Measurements from ENCODE around the gene CD244.

CD244 gene

GRCh38 chr1:160844447-160845232, 18.0 kb downstream of the CD244 start:
- DNase-seq: no peak

GRCh38 chr1:160841079-160841478, 21.6 kb downstream of the CD244 start:
- no peak for DNase-seq

GRCh38 chr1:160839746-160840145, 22.9 kb downstream of the CD244 start:
- DNase-seq: no peak

- DNase-seq: no peak
These were observed 23.8 kb downstream of the CD244 start for GRCh38 chr1:160838888-160839287.

DNA sequence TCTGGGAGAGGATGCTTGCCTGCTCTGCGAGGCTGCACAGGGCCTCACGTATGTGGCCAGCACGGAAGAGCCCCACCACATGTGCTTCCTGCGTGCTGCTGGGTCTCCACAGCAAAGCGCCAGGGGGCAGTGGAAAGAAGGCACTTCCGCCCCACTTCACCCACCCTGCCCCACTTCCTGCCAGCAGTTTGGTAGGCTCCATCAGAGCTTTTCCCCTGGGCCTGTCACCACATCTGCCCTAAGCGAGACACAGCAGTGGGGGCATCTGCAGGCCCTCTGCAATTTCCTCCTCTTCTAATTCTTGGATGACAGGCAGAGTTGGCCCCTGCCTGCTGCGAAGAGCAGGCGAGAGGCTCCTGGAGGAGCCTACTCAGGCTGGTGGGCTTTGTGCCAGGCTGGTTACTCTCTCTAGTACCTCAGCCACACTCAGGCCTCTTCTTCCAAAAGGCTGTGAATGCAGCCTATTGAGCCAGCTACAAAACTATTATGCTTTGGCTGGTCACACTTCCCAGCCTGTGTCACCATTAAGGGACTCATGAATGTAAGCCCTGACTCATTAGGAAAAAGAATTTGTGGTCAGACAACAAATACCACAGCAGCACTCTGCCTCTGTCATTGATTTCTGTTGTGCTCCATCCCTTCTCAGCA, 25.0 kb downstream of the CD244 start:
- DNase-seq: peak; percentile 47

DNA sequence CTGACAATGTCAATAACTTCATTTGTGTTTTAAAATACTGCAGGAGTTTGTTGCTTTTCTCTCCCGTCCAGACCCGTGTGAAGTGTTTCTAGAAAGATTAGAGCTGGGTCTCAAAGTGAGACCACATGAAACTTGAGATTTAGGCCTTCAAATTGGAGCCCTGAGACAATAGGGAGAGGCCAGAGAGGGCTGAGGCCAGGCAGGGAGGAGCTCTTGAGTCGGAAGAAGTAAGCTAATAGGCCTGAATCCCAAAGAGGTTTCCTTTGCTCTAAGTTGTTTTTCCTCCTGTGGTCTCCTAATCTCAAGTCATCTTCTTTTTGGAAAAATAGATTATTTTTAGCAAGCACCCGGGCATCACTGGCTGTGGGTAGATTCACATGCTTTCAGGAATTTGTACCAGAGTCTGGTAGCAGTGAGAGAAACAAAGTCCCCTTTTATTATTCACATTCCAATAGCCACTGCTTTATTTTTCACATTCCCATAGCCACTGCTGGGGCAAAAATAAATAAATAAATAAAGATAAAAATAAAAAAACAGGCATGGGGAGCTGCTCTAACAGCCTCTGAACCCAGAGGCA, 25.6 kb downstream of the CD244 start:
- DNase-seq: no peak

DNA sequence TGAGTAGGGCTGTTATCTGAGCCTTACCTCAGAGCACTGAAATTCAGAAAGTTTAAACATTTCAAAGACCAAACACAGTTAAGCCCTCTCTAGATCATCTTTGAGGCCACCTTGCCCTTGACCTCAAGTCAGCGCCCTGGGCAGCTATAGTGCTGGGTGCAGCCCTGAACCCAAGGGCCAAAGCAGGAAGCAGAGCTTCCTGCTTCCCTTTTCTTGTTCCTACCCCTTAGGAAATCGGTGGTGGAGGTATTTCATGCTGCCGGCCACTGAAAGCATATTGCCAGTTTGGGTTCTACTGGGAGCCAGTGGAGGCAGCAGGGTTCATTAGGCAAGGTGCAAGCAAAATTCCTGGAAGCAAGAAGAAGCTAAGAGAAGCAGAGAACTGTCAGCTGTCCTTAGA, 26.1 kb downstream of the CD244 start:
- no peak for DNase-seq

GRCh38 chr1:160835751-160836150, 26.9 kb downstream of the CD244 start:
- no peak for DNase-seq

DNA sequence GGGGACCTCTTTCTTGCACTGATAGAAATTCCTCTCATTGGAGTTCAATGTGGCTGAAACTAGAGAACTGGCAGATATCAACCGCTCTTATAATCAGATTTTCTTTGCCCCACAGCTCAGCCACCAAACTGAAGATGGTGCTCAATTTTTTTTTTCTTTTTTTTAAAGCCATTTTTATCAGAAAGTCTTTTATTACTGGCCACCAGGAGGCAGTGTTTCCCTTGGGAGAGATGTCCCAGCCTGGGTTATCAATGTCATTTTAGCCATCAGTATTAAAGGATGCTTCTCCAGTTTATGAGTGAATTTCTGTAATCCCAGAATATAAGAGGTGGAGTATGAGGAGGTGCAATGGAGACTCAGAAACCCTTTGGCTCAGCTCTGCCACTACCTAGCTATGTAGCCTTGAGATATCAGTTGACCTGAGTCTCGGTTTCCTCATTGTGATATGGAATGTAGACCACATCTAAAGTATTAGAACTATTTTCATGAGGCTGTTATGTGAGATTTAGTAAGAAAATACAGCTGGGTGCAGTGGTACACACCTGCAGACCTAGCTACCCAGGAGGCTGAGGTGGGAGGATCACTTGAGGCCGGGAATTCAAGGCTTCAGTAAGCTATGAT, 27.6 kb downstream of the CD244 start:
- peak; percentile 53 for DNase-seq

GRCh38 chr1:160830321-160831153, 32.1 kb downstream of the CD244 start:
- peak; percentile 61 for DNase-seq

DNA sequence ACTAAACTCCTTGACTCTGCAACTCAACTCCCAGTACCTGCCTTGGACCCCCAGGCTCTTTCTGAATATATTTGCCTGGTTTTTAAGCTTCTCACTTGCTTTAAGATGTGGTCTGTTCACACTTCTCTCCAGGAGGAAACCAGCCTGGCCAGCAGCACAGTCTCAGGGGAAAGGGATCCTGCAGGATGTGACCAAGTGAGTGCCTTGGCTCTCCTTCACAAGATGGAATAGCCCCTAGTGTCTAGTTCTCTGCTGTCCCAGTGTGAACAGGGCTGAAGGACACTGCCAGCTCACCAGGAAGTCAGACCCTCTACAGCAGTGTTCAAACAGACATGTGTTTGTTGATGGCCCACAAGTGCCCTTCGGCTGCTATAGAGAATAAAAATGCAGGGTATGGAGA, 32.9 kb downstream of the CD244 start:
- DNase-seq: peak; percentile 85

DNA sequence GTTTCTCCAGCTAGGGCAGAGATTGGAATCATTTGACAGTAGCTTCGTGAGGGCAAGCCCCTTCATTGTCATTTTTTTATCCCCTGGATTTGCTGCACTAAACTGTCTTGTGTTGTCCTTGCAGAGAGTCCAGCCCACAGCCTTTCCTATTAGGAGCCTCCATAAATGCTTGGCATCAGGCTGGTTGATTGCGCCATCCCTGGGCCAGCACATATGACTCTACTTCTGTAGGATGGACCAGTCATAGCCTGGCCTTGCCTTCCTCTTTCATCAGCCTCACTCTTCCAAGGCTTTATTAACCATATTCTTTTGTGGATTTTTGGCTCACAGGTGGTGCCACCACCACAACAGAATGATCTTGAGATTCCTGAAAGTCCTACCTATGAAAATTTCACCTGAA, 35.3 kb downstream of the CD244 start:
- no peak for DNase-seq

DNA sequence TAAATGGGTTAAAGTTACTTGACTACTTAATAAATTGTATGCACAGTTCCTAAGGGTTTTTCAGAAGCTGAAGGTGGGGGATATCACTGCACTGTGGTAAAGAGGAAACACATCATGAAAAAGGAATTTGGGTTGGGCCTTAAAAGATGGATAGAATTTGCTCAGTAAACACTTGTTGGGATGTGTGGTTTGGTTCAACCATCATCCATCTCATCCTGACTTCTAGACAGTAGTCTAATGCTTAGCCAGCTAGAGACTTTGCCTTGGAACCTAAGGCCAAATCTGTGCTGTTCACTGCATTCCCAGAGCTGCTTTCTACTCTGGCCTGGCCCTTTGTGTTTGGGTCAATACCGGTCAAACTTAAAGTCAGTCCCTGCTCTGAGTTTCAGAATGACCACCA, 36.1 kb downstream of the CD244 start:
- no peak for DNase-seq

DNA sequence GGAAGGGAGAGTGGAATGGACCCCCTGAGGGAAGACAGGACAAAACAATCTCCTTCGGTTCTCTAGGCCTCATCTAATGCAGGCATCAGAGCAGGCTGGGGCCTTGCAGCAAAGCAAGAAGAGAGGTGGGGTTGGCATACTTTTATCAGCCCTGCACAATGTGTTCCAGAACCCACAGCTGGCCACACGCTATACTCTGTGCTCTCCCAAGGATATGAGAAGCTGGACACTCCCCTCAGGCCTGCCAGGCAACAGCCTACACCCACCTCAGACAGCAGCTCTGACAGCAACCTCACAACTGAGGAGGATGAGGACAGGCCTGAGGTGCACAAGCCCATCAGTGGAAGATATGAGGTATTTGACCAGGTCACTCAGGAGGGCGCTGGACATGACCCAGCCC, 39.4 kb downstream of the CD244 start:
- DNase-seq: no peak

DNA sequence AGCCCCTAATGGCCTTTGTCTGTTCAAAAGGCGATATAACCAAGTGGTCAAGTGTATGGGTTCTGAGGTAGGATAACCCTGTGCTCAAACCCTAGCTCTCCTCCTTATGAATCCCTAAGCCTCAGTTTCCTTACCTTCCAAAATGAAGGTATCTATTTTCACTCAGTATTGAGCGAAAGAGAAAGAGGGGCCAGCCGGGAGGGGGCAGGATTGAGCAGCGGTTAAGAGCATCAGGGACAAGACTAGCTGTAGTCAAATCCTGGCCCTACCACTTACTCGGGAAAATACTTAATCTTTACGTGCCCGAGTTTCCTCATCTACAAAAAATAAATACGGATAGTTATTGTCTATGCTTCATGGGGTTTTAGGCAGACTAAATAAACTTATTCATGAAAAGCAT, 41.1 kb downstream of the CD244 start:
- DNase-seq: no peak

- DNase-seq: no peak
These were observed 43.5 kb downstream of the CD244 start for GRCh38 chr1:160819186-160819585.

- no peak for DNase-seq
These were observed 44.3 kb downstream of the CD244 start for GRCh38 chr1:160818207-160818937.

GRCh38 chr1:160814856-160815255, 47.8 kb downstream of the CD244 start:
- no peak for DNase-seq

DNA sequence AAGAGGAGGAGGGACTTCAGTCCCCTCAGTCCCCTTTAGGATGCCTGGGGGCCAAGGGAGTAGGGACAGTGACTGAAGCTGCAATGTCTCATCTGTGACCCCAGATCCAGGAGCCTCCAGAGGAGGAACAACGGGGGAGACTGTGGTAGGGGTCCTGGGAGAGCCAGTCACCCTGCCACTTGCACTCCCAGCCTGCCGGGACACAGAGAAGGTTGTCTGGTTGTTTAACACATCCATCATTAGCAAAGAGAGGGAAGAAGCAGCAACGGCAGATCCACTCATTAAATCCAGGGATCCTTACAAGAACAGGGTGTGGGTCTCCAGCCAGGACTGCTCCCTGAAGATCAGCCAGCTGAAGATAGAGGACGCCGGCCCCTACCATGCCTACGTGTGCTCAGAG, 48.4 kb downstream of the CD244 start:
- no peak for DNase-seq

GRCh38 chr1:160813215-160813614, 49.5 kb downstream of the CD244 start:
- DNase-seq: no peak

GRCh38 chr1:160811147-160811546, 51.5 kb downstream of the CD244 start:
- DNase-seq: no peak

DNA sequence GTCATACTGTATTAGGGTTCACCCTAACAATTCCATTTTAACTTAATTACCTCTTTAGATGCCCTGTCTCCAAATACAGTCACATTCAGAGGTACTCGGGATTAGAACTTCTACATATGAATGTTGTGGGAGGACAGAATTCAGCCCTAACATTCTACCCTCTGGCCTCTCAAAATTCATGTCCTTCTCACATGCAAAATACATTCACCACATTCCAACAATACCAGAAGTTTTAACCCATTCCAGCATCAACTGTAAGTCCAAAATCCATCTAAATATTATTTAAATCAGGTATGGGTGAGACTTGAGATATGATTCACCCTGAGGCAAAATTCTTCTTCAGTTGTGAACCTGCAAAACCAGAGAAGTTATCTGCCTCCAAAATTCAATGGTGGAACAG, 52.2 kb downstream of the CD244 start:
- no peak for DNase-seq

Measured in NCI-H2029 treated with DMSO at 0.1 percent for 48 hours (cell line).